Bronchial epithelial cell (primary cell): ENCODE results near the gene PAPSS1. TPM values are rescaled to one million over a fixed set of nuclear protein-coding genes. Genes with fewer than 3 reads are reported as not detected.
A peak's percentile ranks its signal among the peaks of the same experiment; 100 is the strongest.

ENCODE experiments used
- DNase-seq: peaks from one replicate; pipeline ENCODE4 v3.0.0-alpha.2; 2010; ENCODE audit warnings: low read depth
- FAIRE-seq: peaks from 2 replicates; lab custom pipeline; 2011; peaks lifted over from hg19 to GRCh38; lab: Jason Lieb, UNC
- H3K27me3 ChIP-seq: 2 replicates; pipeline ENCODE4 v1.5.1; 2011; ENCODE audit warnings: low read length; ENCODE audit not compliant: control insufficient read depth, insufficient read depth
- H3K36me3 ChIP-seq: 2 replicates; pipeline ENCODE4 v1.5.1; 2011; ENCODE audit warnings: low read length; ENCODE audit not compliant: control insufficient read depth, insufficient read depth
- H3K4me3 ChIP-seq: 2 replicates; pipeline ENCODE4 v1.5.1; 2011; ENCODE audit warnings: mild to moderate bottlenecking, low read depth, low read length, control low read depth
- CTCF ChIP-seq: IDR thresholded peaks from 2 replicates; pipeline ENCODE4 v1.5.1; 2011; ENCODE audit warnings: mild to moderate bottlenecking, moderate library complexity, low read length, control low read depth, inconsistent platforms; ENCODE audit not compliant: insufficient read depth, severe bottlenecking
- total RNA-seq: library from RNA; depleted of rRNA; stranded (reverse); fragments of >200 nt; gene quantifications from 2 replicates; pipeline ENCODE4 v1.2.1, GENCODE V29; 2014

Gene PAPSS1
- total RNA-seq, 1 donor from 2014 or later: 55.8 TPM

- Histone ChIP-seq H3K36me3 (no peaks in the 10 kb centered on the region), H3K4me3 (no peak overlapping the region), H3K27me3 (no peaks in the 10 kb centered on the region)
- no peak for DNase-seq
- FAIRE-seq: no peak
- no peak for TF ChIP-seq CTCF
Measured at GRCh38 chr4:107624024-107624423, 96.0 kb downstream of the PAPSS1 start.

- no peak overlapping the region for H3K4me3 ChIP-seq
Measured at GRCh38 chr4:107622006-107622405, 98.0 kb downstream of the PAPSS1 start.

GRCh38 chr4:107619731-107620130, 100.3 kb downstream of the PAPSS1 start:
- no peak for DNase-seq
- FAIRE-seq: no peak
- no peak overlapping the region for H3K4me3 ChIP-seq
- TF ChIP-seq CTCF: no peak
- no peaks in the 10 kb centered on the region for H3K36me3 ChIP-seq
- no peaks in the 10 kb centered on the region for H3K27me3 ChIP-seq

More at GRCh38 chr4:107622006-107622405, 98.0 kb downstream of the PAPSS1 start:
- FAIRE-seq: no peak
- no peaks in the 10 kb centered on the region for H3K27me3 ChIP-seq
- TF ChIP-seq CTCF: no peak
- no peak for DNase-seq
- no peaks in the 10 kb centered on the region for H3K36me3 ChIP-seq

GRCh38 chr4:107619066-107619465, 101.0 kb downstream of the PAPSS1 start:
- DNase-seq (no peak), FAIRE-seq (no peak)
- Histone ChIP-seq H3K36me3 (no peaks in the 10 kb centered on the region), H3K27me3 (no peaks in the 10 kb centered on the region), H3K4me3 (no peak overlapping the region)
- TF ChIP-seq CTCF: no peak

GRCh38 chr4:107618656-107619055, 101.4 kb downstream of the PAPSS1 start:
- Histone ChIP-seq H3K36me3 (no peaks in the 10 kb centered on the region), H3K27me3 (no peaks in the 10 kb centered on the region), H3K4me3 (no peak overlapping the region)
- DNase-seq (no peak), FAIRE-seq (peak; percentile 18)
- TF ChIP-seq CTCF: no peak

GRCh38 chr4:107616838-107617389, 103.1 kb downstream of the PAPSS1 start:
- TF ChIP-seq CTCF: no peak
- H3K36me3 ChIP-seq: peaks cover 1% of the 10 kb centered on the region
- H3K4me3 ChIP-seq: no peak overlapping the region
- DNase-seq (peak; percentile 10), FAIRE-seq (no peak)
- H3K27me3 ChIP-seq: no peaks in the 10 kb centered on the region
